Keratinocyte (primary cell): ENCODE results near the gene SSTR4.

Experiments used
- CTCF ChIP-seq, 3 experiments: IDR thresholded peaks in 1 of 3; conservative IDR thresholded peaks in 1 of 3; optimal IDR thresholded peaks in 1 of 3; 2 replicates in 2 of 3; 3 replicates in 1 of 3; pipeline versions ENCODE3 to v1.5.1; 2011; ENCODE audit warnings: low read length in 3 of 3, mild to moderate bottlenecking in 3 of 3, moderate library complexity in 2 of 3, control low read depth in 1 of 3, inconsistent platforms in 1 of 3; ENCODE audit not compliant: insufficient read depth in 2 of 3; ENCODE audit errors: extremely low read depth in 1 of 3
- EZH2 ChIP-seq: IDR thresholded peaks from one replicate; pipeline ENCODE4 v1.6.1; 2012; ENCODE audit warnings: inconsistent platforms, mild to moderate bottlenecking, low read length, moderate library complexity

DNA sequence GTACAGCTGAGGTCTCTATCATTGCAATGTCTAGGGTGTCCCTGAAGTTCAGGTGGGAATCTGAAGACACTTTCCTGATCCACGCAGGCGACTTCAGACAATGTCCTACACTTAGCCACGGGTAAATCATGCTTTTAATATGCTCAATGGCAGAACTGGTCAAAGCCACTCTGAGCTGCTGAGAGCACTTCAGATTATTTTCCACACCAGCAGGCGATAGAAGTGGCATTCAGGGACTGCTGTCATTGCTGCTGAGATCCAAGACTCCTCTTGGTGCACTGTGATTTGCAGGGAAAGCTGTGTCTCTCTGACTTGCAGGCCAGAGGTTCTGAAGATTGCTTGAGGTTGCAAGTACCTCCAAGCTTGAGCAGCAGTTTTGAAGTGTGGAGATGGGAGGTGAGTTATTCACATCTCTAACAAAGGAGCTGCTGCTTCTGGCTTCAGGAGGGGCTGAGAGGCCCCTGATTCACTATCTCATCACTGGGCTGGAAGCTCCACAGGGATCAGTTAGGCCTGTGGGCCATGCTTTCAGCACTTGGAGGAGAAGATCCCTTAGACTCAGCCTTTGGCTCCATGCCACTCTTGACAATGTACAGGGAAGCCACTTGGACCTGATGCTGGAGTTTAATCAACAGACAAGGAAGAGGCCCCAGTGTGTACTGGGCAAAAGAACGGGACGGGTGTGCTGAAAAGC lies 2.9 kb upstream of the SSTR4 start:
- no peak for TF ChIP-seq CTCF (optimal IDR thresholded peaks at IDR 0.05 in 1 of 3, IDR thresholded peaks at IDR 0.05 in 1 of 3, conservative IDR thresholded peaks at IDR 0.05 in 1 of 3; ENCODE audit: extremely low read depth in 1 of 3, insufficient read depth in 2 of 3, low read length in 3 of 3)
- TF ChIP-seq EZH2 = no peak
